ENCODE data around the gene GDI2. TPM values are rescaled to one million over a fixed set of nuclear protein-coding genes. Genes with fewer than 3 reads are reported as not detected.
A peak's percentile ranks its signal among the peaks of the same experiment; 100 is the strongest.

Gene GDI2
- total RNA-seq, 2 experiments from 2014 or later = 265 to 292 TPM

DNA sequence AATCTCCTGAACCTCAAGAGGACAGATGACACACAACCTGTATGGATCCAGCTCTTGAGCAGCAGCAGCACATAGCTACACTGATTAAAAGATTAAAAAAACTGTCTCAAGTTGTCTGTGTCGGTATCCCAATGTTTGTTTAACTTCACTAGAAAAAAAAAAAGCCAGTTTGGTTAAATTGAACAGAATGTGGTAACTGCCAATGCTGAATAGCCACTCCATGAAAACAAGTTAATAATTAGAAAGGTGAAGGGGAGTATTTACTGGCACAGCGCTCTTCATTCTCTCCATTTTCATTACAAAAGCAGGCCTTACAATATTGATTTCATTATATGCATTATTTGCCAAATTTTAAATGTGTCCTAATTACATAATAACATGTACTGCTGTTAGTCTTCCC is 47.6 kb downstream of the GDI2 start:
- no peak overlapping the region for H3K4me3 ChIP-seq (ENCODE audit: low read depth, low read length, poor library complexity, severe bottlenecking)
- H4K20me1 ChIP-seq (ENCODE audit: insufficient read depth, low read length) = 0 out of 2 replicates have a peak, but pooled peaks cover 6% of the 10 kb centered on the region
- BruUV-seq (replicated peaks) = TSS peak; percentile 5
- TF ChIP-seq EZH2phosphoT487 (IDR thresholded peaks at IDR 0.05; ENCODE audit: borderline replicate concordance, low read depth, low read length) = no peak
- TF ChIP-seq, protein P1, sequence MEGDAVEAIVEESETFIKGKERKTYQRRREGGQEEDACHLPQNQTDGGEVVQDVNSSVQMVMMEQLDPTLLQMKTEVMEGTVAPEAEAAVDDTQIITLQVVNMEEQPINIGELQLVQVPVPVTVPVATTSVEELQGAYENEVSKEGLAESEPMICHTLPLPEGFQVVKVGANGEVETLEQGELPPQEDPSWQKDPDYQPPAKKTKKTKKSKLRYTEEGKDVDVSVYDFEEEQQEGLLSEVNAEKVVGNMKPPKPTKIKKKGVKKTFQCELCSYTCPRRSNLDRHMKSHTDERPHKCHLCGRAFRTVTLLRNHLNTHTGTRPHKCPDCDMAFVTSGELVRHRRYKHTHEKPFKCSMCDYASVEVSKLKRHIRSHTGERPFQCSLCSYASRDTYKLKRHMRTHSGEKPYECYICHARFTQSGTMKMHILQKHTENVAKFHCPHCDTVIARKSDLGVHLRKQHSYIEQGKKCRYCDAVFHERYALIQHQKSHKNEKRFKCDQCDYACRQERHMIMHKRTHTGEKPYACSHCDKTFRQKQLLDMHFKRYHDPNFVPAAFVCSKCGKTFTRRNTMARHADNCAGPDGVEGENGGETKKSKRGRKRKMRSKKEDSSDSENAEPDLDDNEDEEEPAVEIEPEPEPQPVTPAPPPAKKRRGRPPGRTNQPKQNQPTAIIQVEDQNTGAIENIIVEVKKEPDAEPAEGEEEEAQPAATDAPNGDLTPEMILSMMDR (conservative IDR thresholded peaks at IDR 0.05; ENCODE audit: low read length) = no peak
- no peaks in the 10 kb centered on the region for H3K9me3 ChIP-seq (ENCODE audit: low read length)
- no peak overlapping the region for H3K27ac ChIP-seq (ENCODE audit: low read depth, low read length, poor library complexity, severe bottlenecking)
- DNase-seq (ENCODE audit: low spot score) = no peak
- intact Hi-C loops (cut with micrococcal nuclease; ENCODE audit: unreplicated experiment) = no loop called here
- H2AFZ ChIP-seq (ENCODE audit: low read length) = no peak overlapping the region
- POLR2A ChIA-PET = no interaction called here
- H3K9me2 ChIP-seq (ENCODE audit: insufficient read depth, low read length) = no peaks in the 10 kb centered on the region
- CTCF ChIA-PET (ENCODE audit: unreplicated experiment) = no interaction called here
- no peak overlapping the region for H3K4me2 ChIP-seq (ENCODE audit: low read length)
- H3K36me3 ChIP-seq (ENCODE audit: insufficient read depth, low read length) = peaks cover 100% of the 10 kb centered on the region
- no peaks in the 10 kb centered on the region for H3K4me1 ChIP-seq (ENCODE audit: insufficient read depth, low read length, poor library complexity, severe bottlenecking)
- peaks cover 24% of the 10 kb centered on the region; the same call in 1 of the 2 replicates for H3K79me2 ChIP-seq (ENCODE audit: insufficient read depth, low read depth, low read length)

DNA sequence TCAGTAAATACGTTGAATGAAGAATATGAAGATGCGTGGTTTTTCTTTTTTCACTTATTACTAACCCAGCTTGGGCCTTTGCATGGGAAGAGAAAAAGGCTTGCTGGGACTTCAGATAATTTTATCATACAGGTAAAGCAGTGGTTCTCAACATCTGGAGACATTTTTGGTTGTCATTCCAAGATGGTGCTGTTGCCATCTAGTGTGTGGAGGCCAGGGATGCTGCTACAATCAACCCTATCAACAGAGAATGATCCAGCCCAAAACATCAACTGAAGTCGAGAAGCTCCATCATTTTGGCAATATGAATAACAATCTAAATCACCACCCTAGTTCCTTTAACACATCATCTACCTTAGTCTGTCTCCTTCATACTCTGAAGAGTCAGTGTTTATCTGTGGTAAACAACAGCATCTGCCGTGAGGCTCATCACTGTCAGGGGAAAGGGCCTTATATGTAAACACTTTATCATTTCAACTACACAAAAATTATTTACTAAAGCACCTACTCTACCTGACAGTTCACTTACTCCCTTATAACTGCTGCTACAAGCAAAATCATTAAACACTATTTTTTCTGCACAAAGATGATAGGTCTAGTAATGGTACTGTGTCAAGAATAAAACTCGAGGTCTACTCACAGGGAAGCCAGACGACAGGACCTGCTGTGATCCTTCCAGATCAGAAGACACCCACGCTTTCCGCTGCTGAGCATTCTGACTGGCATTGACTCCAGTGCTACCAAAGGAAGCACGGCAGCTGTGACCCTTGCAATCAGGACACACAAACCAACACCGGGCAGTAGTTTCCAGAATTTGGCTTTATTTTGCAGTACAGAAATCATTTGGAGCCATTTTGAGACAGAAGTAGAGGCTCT is 48.6 kb downstream of the GDI2 start:
- CTCF ChIA-PET (ENCODE audit: unreplicated experiment) = no interaction called here
- Histone ChIP-seq H3K9me2 (ENCODE audit: insufficient read depth, low read length) (no peaks in the 10 kb centered on the region), H3K4me3 (ENCODE audit: low read depth, low read length, poor library complexity, severe bottlenecking) (no peak overlapping the region), H3K9me3 (ENCODE audit: low read length) (no peaks in the 10 kb centered on the region), H3K4me2 (ENCODE audit: low read length) (no peak overlapping the region), H3K4me1 (ENCODE audit: insufficient read depth, low read length, poor library complexity, severe bottlenecking) (no peaks in the 10 kb centered on the region), H3K27ac (ENCODE audit: low read depth, low read length, poor library complexity, severe bottlenecking) (peak overlapping the region; percentile 6), H3K36me3 (ENCODE audit: insufficient read depth, low read length) (peaks cover 100% of the 10 kb centered on the region), H4K20me1 (ENCODE audit: insufficient read depth, low read length) (0 out of 2 replicates have a peak, but pooled peaks cover 6% of the 10 kb centered on the region), H3K79me2 (ENCODE audit: insufficient read depth, low read depth, low read length) (peaks cover 15% of the 10 kb centered on the region; the same call in 1 of the 2 replicates), H2AFZ (ENCODE audit: low read length) (no peak overlapping the region)
- BruUV-seq (replicated peaks) = no TSS peak
- intact Hi-C loops (cut with micrococcal nuclease; ENCODE audit: unreplicated experiment) = loop anchor here (5.0 kb wide), 1 partner anchor 137 kb away; no protein-coding TSS in a partner anchor
- TF ChIP-seq EZH2phosphoT487 (IDR thresholded peaks at IDR 0.05; ENCODE audit: borderline replicate concordance, low read depth, low read length) = no peak
- TF ChIP-seq, protein P1 (conservative IDR thresholded peaks at IDR 0.05; ENCODE audit: low read length) = peak; percentile 57
- DNase-seq (ENCODE audit: low spot score) = no peak
- POLR2A ChIA-PET = no interaction called here

DNA sequence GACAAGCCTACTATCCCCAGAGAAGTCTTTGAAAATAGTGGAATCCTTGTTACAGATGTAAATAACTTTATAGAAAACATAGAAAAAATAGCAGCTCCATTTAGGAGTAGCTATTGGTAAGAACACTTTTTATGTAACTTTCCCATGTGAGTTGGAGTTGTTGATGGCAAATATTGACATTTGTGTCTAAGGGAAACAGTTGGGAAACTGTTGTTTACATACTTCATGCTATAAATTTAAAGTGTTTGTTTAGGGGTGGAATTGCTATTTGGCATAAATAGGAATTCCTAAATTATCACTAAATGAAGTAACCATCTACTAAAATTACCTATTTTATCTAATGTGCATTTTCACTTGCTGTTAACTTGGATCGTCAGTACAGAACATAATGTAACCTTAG is 50.7 kb downstream of the GDI2 start:
- BruUV-seq (replicated peaks) = no TSS peak
- peaks cover 100% of the 10 kb centered on the region for H3K36me3 ChIP-seq (ENCODE audit: insufficient read depth, low read length)
- no peak overlapping the region for H3K4me2 ChIP-seq (ENCODE audit: low read length)
- no peak overlapping the region for H2AFZ ChIP-seq (ENCODE audit: low read length)
- H3K4me1 ChIP-seq (ENCODE audit: insufficient read depth, low read length, poor library complexity, severe bottlenecking) = no peaks in the 10 kb centered on the region
- no peaks in the 10 kb centered on the region for H3K79me2 ChIP-seq (ENCODE audit: insufficient read depth, low read depth, low read length)
- POLR2A ChIA-PET = interaction anchor here (0.6 to 1.6 kb wide), 7 partner anchors 9 to 318 kb away, joined by 3 to 8 read pairs (median 5); no protein-coding TSS in a partner anchor
- H3K9me3 ChIP-seq (ENCODE audit: low read length) = no peaks in the 10 kb centered on the region
- no peak for DNase-seq (ENCODE audit: low spot score)
- H3K4me3 ChIP-seq (ENCODE audit: low read depth, low read length, poor library complexity, severe bottlenecking) = no peak overlapping the region
- intact Hi-C loops (cut with micrococcal nuclease; ENCODE audit: unreplicated experiment) = loop anchor here (5.0 kb wide), 1 partner anchor 135 kb away; no protein-coding TSS in a partner anchor
- no peak for TF ChIP-seq EZH2phosphoT487 (IDR thresholded peaks at IDR 0.05; ENCODE audit: borderline replicate concordance, low read depth, low read length)
- TF ChIP-seq, protein P1 (conservative IDR thresholded peaks at IDR 0.05; ENCODE audit: low read length) = no peak
- 0 out of 2 replicates have a peak, but pooled peaks cover 6% of the 10 kb centered on the region for H4K20me1 ChIP-seq (ENCODE audit: insufficient read depth, low read length)
- CTCF ChIA-PET (ENCODE audit: unreplicated experiment) = no interaction called here
- no peaks in the 10 kb centered on the region for H3K9me2 ChIP-seq (ENCODE audit: insufficient read depth, low read length)
- H3K27ac ChIP-seq (ENCODE audit: low read depth, low read length, poor library complexity, severe bottlenecking) = no peak overlapping the region

Data from OCI-LY7 (cell line).